Esophagus mucosa (tissue), 1 donor: ENCODE results near the gene VEPH1. TPM values are rescaled to one million over a fixed set of nuclear protein-coding genes. Genes with fewer than 3 reads are reported as not detected.

Source experiments
- ATAC-seq: fragments of 200-7000 bp; cut with Tn5 transposase; one replicate; pipeline ENCODE4 v1.9.1; 2020
- total RNA-seq: library from RNA; stranded (reverse); gene quantifications from one replicate; pipeline ENCODE4 v1.2.4, GENCODE V29; 2023
- donor health status: DM: yes; HTN: yes; CAD: no.

VEPH1 gene
- total RNA-seq, 1 donor from 2014 or later, result 0.40 TPM

DNA sequence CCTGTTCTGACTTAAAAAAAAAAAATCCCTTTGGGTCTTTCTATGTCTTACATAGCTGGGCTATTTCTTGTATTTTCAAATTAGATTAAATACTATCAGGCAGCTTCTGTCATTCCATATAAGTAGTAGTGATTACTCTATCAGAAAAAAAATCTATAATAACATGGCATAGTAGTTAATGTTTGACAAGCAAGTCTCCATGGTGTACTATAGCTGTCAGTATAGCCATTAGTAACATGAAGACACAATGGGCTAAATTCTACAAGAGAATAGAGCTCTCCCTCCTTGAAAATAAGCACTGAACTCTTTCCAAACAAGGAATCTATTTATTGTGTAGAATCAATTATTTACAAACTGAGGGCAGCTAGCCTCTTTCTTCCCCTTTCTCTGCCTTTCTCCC, 19.4 kb upstream of the VEPH1 start:
- ATAC-seq, result no peak

DNA sequence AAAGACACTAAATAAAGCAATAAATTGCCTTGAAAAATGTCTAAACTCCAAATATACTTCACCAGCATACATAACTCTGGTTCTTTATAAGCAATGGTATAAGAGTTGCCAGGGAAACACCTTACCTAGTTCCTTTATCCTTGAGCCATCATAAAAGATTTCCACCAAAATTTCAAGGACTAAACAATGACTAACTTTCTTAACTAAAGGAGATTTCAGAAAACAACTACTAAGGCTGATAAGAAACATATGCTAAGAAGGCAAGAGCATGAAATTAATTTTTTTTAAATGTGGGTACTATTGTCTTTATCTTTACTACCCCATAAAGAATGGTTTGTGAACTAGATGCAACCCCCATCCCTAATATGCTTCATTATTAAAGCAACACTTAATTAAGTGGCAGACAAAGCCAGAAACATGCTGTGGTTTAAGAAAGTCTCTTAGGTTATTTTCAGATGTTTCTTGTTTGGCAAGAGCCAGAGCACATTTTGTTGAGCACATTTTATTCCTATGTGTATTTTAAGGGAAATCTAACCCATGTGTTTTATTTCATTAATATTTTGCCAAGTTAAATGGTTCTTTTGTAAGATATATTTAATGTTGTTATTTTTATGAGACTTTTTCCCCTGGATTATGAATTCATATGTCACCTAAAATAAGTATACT, 17.4 kb upstream of the VEPH1 start:
- no peak for ATAC-seq

DNA sequence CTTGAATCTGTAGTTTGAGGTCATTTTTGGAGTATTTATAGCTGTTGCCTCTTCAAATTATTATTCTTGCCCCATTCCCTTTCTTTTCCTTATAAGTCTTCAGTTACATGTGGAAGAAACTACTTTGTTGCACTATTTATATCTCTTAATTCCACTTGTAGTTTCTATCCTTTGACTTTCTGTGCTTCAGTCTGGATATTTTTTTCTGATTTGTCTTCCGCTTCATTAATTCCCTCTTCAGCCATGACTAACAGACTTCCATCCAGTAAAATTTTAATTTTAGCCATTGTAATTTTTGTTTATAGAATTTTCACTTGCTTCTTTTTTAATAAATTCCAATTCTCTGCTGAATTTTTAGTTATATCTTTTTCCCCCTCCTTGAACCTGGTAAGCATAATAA, 15.7 kb upstream of the VEPH1 start:
- no peak for ATAC-seq

DNA sequence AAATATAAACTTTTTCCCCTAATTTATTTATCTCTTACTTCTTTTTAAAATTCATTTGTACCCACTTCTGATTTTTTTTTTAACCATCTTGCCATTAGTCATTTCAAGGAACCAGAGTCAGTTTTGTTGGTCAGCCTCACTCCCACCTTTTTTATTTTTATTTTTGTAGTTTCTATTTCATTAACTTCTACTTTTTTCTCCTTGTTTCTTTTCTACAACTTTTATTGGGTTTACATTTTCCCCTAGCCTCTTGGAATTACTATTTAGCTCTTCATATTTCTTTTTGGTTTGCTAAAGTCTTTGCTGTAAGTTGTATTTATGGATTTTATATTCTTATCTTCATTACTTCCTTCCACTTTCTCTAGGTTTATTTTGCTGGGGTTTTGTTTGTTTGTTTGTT, 13.7 kb upstream of the VEPH1 start:
- no peak for ATAC-seq

DNA sequence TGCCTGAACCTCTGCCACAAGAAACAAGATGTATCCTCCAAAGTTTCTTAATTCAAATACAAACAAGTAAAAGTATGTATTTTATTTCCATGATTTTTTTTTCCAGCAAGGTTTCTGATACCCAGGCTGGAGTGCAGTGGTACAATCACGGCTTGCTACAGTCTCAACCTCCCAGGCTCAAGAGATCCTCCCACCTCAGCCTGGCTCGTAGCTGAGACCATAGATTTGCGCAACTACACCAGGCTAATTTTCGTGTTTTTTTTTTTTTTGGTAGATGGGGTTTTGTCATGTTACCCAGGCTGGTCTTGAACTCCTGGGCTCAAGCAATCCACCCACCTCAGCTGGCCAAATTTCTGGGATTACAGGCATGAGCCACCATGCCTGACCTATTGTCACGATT, 12.2 kb upstream of the VEPH1 start:
- no peak for ATAC-seq

DNA sequence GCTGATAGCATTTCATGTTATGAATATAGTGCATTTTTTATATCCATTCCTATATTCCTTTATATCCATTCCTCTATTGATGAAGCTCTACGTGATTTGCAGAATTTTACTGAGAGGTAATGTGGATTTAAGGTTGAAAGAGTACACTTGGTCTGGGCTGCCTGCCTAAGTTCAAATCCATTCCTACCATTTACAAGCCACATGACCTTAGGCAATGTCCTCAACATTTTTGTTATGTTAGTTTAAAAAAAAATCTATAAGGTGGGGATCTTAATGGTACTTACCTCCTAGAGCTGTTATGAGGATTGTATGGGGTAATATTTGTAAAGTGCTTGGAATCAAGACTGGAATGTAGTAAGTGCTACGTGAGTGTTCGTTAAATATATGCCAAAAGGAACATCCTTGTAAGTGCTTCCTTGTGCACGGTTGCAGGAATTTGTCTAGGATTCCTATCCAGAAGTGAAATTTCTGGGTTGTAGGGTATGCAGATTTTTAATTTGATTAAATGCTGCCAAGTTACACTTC, 11.2 kb upstream of the VEPH1 start:
- ATAC-seq, result no peak

DNA sequence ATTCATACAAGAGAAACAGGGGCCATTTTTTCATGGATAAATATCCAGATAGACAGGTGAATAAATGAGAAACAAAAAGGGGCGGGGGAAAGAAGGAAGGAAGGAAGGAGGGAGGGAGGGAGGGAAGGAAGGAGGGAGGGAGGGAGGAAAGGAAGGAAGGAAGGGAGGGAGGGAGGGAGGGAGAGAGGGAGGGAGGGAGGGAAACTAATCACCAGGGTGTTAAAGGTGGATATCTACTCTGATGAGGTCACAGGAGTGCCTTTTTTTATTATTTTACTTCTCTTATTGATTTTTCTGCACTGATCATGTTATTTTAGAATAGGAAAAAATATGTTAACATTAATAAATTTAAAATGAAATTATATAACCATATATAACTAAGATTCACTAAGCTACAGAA, 10.4 kb upstream of the VEPH1 start:
- ATAC-seq, result no peak

DNA sequence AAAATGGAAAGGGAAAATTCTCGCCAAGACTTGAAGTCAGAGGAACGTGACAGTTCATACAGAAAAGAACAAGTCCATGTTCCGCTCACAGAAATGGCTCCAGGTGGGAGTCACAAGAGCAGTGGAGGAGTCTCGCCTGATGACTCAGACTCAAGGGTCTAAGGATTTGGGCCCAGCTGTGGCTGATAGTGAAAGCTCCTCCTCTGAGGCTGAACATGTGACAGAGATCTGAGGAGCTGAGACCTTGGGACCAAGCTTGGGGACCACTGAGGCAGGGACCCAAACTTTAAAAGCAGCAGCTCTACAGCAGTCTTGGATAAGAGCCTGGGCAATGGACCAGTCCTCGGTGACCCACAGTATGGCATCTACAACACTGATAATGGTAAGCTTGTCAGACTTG, 9.3 kb upstream of the VEPH1 start:
- ATAC-seq, result no peak

DNA sequence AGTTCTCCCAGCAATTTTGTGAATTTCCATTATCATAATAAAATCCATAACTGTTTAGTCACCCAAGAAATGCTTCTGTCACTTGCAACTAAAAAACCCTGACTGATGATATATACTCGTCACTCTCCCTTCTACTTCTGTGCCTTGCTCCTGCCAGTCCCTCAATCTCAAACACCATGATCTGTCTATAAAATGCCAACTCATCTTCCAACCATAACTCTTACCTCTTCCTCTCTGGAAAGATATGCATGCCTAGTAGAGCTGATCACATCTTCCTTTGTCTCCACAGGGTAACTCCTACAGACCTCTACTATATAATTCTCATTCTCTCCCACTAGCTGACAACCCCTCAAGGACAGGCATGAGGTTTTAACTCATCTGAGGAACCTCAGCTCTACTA, 5.2 kb upstream of the VEPH1 start:
- ATAC-seq, result no peak

DNA sequence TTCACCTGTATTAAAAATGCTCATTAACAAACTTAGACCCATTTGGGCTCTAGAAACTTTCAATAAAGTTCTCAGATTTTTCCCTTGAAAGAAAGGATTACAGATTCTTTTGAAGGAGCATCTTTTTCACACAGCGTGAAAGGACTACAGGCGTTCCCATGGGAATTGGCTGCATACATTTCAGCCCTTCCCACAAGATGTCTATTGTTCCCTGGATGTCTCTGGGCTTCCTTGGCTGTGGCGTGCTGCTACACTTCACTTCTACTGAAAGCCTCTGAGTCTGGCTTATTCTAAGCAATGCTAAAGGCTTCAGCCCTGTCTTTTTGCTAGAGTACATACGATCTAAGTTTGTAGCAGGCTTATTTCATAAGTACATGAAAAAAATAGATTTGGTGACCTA, 1.4 kb downstream of the VEPH1 start:
- ATAC-seq, result no peak

DNA sequence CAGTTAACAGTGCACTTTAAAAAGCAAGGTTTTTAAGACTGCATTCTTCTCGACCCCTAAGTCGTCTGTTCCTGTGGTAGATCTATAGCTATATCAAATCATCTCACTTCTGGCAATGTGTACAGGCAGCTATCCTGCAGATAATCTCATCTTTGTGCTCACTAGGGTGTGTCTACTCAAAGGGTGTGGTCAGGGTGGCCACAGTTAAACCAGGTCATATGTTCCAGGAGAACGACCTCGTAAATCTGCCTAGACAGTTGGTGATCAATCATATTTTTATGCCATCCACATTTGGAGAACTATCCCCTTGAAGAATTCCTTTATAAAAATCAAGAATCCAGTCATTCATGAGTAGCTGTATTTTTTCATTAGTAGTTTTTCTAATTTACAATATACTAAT, 3.0 kb downstream of the VEPH1 start:
- ATAC-seq, result peak; percentile 51

DNA sequence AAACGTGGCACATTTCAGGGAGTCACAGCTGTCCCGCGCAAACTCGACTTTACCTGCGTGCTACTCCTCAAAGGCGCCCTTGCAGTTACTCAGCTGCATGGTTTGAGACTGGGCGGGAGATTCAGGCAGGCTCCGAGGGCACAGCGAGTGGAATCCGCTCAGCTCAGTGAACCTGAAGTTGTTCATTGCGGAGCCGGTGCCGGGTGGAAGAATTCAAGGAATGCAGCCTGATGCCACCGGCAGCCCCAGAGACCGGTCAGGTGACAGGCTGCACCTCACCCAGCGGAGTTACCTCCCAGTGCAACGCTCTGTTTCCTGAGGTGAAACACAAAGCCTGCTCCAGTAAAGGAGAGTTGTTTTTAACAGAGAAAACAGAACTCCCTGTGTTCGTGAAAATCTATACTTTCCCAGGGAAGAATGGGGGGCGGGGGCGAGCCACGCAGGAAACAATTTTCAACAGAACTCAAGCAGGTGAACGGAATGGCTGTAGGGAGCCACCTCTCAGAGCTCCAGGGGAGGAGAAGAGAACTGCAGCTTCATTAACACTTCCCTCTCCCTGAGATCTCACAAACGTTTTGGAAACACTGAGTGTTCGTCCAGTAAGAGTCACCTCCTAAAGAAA, 3.8 kb downstream of the VEPH1 start:
- peak; percentile 86 for ATAC-seq

DNA sequence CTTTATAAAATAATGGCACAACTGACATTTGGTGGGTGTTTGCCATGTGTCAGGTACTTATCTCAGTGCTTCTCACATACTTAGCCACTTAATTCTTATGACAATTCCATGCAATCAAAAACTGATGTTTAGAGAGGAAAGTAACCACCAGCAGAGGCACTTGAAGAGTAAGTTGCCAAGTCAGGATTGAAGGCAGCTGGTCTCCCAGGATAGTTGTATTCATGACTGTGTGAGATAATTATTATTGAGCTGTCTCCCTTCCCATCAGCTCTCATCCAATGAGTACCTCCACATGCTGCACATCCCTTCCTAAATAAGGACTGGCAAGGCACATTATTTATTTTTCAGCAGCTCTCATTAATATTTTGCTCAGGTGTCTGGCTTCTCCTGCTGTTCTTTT, 4.8 kb downstream of the VEPH1 start:
- no peak for ATAC-seq

DNA sequence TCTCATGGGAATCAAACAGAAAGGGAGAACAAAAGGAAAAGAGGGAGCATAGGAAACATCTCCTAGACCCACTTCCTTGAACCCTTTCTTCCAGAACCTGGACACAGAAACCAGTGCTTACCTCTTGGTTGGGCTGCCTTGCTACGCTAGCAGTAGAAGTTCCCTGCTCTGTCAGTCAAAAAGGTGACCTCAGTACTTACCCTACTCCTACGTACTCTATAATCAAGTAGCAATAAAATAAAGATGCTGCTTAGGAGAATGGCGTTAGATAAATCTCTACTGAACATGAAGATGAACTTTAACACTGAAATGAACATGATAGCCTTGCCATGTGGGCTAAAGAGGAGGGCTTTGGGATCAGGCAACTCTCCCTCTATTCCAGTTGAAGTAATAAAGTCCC, 7.4 kb downstream of the VEPH1 start:
- ATAC-seq, result no peak

DNA sequence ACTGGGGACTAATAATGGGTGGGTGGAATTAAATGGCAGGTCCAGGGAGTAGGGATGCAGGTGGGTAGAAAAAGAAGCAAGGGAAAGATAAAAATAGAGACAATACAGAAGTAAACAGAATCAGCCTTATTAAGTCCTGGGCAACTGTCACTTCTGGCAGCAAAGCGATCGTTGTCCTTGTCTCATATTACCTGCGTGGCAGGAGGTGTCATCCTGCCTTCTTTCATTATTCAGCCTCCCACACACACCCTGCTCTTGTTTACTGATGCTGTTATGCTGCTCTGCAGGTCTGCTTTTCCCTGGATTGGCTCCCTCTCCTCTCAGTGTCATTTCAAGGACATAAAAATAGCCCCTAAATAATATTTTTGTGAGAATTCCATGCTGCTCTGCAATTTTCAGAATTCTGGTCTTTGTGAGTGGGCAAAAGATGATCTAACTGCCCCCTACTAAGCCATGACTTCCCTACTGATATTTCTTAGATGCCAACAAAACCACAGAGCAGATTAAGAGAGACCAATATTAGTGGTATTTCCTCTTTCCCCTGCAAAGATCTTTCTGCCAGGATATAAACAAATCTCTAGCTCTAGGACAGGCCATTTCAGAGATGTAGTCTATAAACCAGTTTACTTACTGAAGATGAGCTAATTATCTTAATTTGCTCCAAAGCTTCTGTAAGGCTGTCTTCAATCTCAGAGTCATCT, 8.5 kb downstream of the VEPH1 start:
- ATAC-seq, result no peak

DNA sequence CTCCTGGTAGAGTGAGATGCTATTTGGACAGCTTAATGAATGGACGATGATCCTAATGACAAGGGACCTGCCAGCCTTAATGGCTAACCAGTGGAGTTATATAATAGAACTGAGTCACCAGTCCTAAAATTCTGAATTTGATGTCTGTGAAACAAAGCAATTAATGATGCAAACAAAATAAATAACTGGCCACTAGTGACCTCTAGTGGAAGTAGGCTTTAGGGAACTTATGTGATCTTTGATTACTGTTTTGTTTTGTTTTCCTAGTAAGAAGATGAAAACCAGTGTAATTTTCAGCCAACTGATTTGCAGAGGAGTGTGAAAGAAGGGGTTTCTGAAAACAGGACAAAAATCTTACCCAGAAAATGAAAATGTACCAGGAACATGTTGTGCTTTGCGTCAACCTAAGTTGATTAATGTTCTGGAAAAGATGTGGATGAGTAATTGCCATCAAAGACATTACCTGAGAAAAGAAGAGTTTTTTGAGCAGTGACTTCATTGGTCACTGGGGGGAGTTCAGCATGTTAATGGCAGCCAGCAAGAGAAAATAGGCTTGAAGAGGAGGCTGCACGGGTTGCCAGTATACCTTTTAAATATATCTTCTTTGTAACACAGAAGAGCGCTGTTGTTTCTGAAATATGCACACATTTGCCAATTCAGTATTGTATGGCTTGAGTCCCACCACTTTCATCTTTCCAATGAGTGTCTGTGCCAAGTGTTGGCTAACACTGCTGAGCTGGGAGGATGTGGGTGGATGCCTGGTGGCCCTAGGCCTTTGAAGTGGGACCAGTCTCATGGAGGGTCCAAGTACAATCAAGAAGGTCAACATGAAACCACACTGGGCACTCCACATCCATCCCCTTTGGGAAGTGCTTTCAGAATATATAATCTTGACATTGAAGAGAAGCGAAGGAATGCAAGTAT, 9.3 kb downstream of the VEPH1 start:
- no peak for ATAC-seq

DNA sequence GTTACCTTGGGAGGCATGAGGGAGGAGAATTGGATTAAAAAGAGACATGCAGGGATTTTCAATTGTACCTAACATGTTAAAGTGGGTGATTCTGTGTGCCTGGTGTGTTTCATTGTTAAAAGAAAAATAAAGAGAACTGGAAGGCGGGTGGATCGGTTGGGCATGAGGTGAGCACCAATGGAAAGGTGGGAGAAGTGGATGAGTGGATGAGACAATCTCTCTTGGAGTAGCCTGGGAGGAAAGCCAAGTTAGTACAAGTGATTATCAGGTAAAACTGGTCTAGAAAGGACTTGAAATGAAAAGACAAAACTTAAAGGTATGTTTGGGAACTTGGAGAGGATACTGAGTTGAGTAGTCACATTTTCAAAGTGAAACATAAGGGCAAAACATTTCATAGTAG, 12.1 kb downstream of the VEPH1 start:
- no peak for ATAC-seq

DNA sequence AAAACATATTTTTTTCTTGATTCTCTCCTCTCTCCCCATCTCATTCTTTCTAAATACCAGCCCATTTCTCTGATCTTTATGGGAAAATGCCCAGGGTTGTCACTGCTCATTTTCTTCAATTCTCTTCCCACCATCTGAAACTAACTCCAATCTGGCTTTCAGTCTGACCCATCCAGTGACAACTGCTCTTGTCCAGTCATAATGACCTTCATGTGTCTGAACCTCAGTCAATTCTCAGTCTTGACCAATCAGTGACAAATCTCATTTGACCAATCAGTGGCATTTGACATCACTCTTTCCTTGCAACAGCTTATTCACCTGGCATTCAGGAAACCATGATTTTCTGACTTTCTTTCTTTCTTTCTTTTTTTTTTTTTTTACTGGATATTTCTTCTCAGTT, 15.1 kb downstream of the VEPH1 start:
- no peak for ATAC-seq

DNA sequence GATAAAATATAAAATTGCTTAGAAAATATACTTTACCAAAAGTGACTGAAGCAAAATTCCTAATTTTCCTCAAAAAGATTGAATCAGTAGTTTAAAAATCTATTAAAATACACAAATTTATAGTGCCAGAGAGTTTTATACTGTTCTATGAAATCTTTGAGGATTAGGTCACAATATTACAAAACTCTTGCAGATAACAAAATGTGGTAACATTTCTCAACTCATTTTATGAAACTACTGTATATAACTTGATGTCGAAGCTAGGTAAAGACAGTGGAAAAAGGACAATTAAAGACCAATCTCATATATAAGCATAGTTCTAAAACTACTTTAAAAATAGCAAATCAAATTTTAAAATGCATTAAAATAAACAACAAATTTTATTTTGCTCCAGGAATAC, 15.9 kb downstream of the VEPH1 start:
- no peak for ATAC-seq

DNA sequence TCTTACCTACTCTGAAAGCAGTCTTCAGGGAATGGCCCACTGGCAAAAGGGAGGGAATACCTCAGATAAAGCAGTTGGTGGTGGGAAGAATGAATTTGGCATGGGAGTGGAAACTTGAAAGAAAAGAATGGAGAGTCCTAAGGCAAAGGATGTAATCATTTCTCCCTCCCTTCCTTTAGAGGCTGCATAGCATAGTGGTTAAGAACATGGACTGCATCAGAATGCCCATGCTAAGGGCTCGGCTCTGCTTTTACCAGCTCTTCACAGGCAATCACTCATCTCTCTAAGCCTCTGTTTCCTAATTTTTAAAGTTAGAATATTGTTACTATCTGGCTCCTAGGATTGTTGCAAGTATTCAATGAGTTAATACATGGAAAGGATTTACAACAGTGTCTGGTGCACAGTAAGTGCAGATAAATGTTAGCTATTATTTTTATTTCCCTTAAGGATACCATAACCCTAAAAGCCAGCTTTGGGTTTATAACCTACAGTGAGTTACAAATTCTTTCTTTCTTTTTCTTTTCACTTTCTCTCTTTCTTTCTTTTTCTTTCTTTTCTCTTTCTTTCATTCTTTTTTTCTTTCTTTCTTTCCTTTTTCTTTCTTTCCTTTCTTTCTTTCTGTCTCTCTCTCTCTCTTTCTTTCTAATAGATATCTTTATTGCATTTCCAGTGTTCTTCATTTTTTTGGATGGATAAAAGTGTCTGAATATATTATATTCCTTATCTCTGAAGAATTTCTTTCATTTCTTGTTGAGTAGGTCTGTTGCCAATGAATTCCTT, 23.6 kb downstream of the VEPH1 start:
- no peak for ATAC-seq

DNA sequence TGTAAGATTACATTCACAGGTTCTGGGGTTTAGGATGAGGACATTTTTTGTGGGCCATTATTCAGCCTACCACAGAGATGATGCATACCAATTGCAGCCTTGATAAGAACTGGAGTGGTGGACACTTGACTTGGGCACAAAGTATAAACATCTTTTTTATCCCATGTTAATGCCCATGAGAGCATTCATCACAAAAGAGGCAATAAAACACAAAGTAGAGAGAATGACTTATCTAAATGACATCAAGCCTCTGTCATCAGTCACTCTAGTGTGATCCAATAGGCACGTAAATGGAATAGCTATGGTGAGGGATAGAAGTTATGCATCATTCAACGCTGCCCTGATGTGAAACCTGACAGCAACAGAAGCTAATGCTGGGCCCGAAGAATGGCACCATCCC, 25.8 kb downstream of the VEPH1 start:
- ATAC-seq, result no peak

DNA sequence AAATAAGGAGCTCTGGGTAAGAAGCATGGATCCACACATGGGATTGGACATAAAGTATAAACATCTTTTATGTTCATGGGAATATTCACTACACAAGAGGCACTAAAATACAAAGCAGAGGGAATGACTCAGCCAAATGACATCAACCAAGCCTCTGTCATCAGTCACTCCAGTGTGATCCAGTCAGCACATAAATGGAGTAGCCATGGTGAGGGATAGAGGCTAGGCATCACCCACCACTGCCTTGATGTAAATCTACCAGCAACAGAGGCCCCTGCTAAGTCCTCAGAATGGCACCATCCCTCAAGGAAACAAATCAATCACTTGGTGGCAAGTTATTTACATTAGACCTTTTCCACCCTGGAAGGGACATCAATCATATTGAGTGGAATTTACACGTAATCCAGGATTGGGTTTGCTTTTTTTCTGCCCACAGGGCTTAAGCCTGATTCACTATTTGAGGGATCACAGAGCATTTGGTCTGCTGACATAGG, 27.2 kb downstream of the VEPH1 start:
- no peak for ATAC-seq
